IMR-90 (cell line): ENCODE results near the gene CLIC5. TPM values are rescaled to one million over a fixed set of nuclear protein-coding genes. Genes with fewer than 3 reads are reported as not detected.

Source experiments
- ATAC-seq: fragments of 200-7000 bp; cut with Tn5 transposase; 2 replicates; pipeline ENCODE4 v1.9.1; 2020; ENCODE audit warnings: low read depth, mild to moderate bottlenecking, moderate library complexity
- BruUV-seq: library from RNA; stranded (reverse); fragments of 400-500 nt; replicated peaks from 2 replicates; lab custom pipeline; 2021; lab: Mats Ljungman, UMichigan
- CTCF ChIA-PET: fragments of 300-600 bp; formaldehyde crosslinking; extraction: SDS; loops from one replicate; lab custom pipeline; 2021; ENCODE audit warnings: antibody characterized with exemption; lab: Yijun Ruan, JAX
- POLR2A ChIA-PET: fragments of 300-600 bp; sonication (Branson Sonifier 250); formaldehyde crosslinking; loops from one replicate; lab custom pipeline; 2022; ENCODE audit warnings: antibody characterized with exemption; ENCODE audit not compliant: unreplicated experiment; lab: Charles Lee
- DNase-seq: peaks from one replicate; pipeline ENCODE4 v3.0.0; 2013
- H2AFZ ChIP-seq: replicated peaks from 2 replicates; pipeline ENCODE3; 2013; ENCODE audit warnings: low read length, mild to moderate bottlenecking; ENCODE audit not compliant: poor library complexity
- H2AK5ac ChIP-seq: 2 replicates; pipeline ENCODE4 v1.6.1; 2013; ENCODE audit warnings: low read depth, low read length, inconsistent platforms
- H2AK9ac ChIP-seq: replicated peaks from 2 replicates; pipeline ENCODE3; 2013; ENCODE audit warnings: mild to moderate bottlenecking, low read depth, low read length, moderate library complexity; ENCODE audit not compliant: poor library complexity
- H2BK120ac ChIP-seq: 2 replicates; pipeline ENCODE4 v1.6.1; 2013; ENCODE audit warnings: low read depth, low read length, inconsistent platforms
- H2BK15ac ChIP-seq: 3 replicates; pipeline ENCODE4 v1.6.1; 2013; ENCODE audit warnings: low read depth, low read length, inconsistent platforms
- H2BK20ac ChIP-seq: 2 replicates; pipeline ENCODE4 v1.6.1; 2013; ENCODE audit warnings: low read depth, mild to moderate bottlenecking, inconsistent platforms, low read length, moderate library complexity
- H2BK5ac ChIP-seq: 2 replicates; pipeline ENCODE4 v1.6.1; 2013; ENCODE audit warnings: mild to moderate bottlenecking, low read depth, low read length, inconsistent platforms; ENCODE audit not compliant: poor library complexity, severe bottlenecking
- H3K14ac ChIP-seq: replicated peaks from 2 replicates; pipeline ENCODE4 v1.6.1; 2013; ENCODE audit warnings: low read depth, low read length, inconsistent platforms
- H3K18ac ChIP-seq: 2 replicates; pipeline ENCODE4 v1.6.1; 2013; ENCODE audit warnings: low read depth, low read length, control low read depth
- H3K23ac ChIP-seq: 2 replicates; pipeline ENCODE4 v1.6.1; 2013; ENCODE audit warnings: low read depth, low read length, inconsistent platforms
- H3K27ac ChIP-seq: 2 replicates; pipeline ENCODE4 v1.5.1; 2013; ENCODE audit warnings: mild to moderate bottlenecking, control low read depth, low read length; ENCODE audit not compliant: insufficient read depth
- H3K27me3 ChIP-seq: 2 replicates; pipeline ENCODE4 v1.6.1; 2013; ENCODE audit warnings: low read length; ENCODE audit not compliant: control insufficient read depth, insufficient read depth
- H3K36me3 ChIP-seq: 2 replicates; pipeline ENCODE4 v1.6.1; 2013; ENCODE audit warnings: low read length, mixed read lengths; ENCODE audit not compliant: control insufficient read depth, insufficient read depth
- H3K4ac ChIP-seq: 2 replicates; pipeline ENCODE4 v1.6.1; 2013; ENCODE audit warnings: low read depth, low read length, inconsistent platforms
- H3K4me1 ChIP-seq: 2 replicates; pipeline ENCODE4 v1.6.1; 2013; ENCODE audit warnings: low read length, mixed read lengths; ENCODE audit not compliant: control insufficient read depth, insufficient read depth
- H3K4me2 ChIP-seq: 2 replicates; pipeline ENCODE4 v1.6.1; 2013; ENCODE audit warnings: low read depth, mild to moderate bottlenecking, control low read depth, low read length, moderate library complexity
- H3K4me3 ChIP-seq: 2 replicates; pipeline ENCODE4 v1.5.1; 2013; ENCODE audit warnings: low read depth, mild to moderate bottlenecking, control low read depth, low read length, moderate library complexity; ENCODE audit not compliant: insufficient read depth
- H3K56ac ChIP-seq: 2 replicates; pipeline ENCODE4 v1.6.1; 2013; ENCODE audit warnings: low read length, inconsistent platforms; ENCODE audit not compliant: insufficient read depth; ENCODE audit errors: extremely low read depth
- H3K79me1 ChIP-seq, 2 experiments: 2 replicates each; pipeline ENCODE4 v1.6.1; 2013; ENCODE audit warnings: low read length in 2 of 2, inconsistent platforms in 1 of 2, low read depth in 1 of 2
- H3K9ac ChIP-seq: 2 replicates; pipeline ENCODE4 v1.6.1; 2013; ENCODE audit warnings: low read depth, low read length, control low read depth
- H3K9me1 ChIP-seq: 2 replicates; pipeline ENCODE4 v1.6.1; 2013; ENCODE audit warnings: low read length, inconsistent platforms; ENCODE audit not compliant: insufficient read depth
- H3K9me3 ChIP-seq: 2 replicates; pipeline ENCODE4 v1.6.1; 2013; ENCODE audit warnings: low read length; ENCODE audit not compliant: control insufficient read depth, insufficient read depth
- H4K20me1 ChIP-seq: 2 replicates; pipeline ENCODE4 v1.6.1; 2013; ENCODE audit warnings: low read length, inconsistent platforms; ENCODE audit not compliant: insufficient read depth
- H4K5ac ChIP-seq: 2 replicates; pipeline ENCODE4 v1.6.1; 2013; ENCODE audit warnings: mild to moderate bottlenecking, low read depth, low read length, control low read depth
- H4K8ac ChIP-seq, 2 experiments: 2 replicates each; pipeline ENCODE4 v1.6.1; 2013; ENCODE audit warnings: low read depth in 2 of 2, low read length in 2 of 2, control low read depth in 1 of 2, inconsistent platforms in 1 of 2
- H4K91ac ChIP-seq: 2 replicates; pipeline ENCODE4 v1.6.1; 2013; ENCODE audit warnings: low read depth, low read length, inconsistent platforms; ENCODE audit not compliant: insufficient read depth
- BHLHE40 ChIP-seq: fragments of 150-350 bp; IDR thresholded peaks from 2 replicates; pipeline ENCODE4 v1.6.1; 2016; ENCODE audit warnings: mild to moderate bottlenecking, low read depth, low read length
- CEBPB ChIP-seq: IDR thresholded peaks from 2 replicates; pipeline ENCODE4 v1.6.1; 2012; ENCODE audit warnings: low read depth, low read length, improper control_type of control experiment
- CHD1 ChIP-seq: IDR thresholded peaks from 2 replicates; pipeline ENCODE4 v1.6.1; 2012; ENCODE audit warnings: low read depth, low read length, improper control_type of control experiment
- CTCF ChIP-seq: conservative IDR thresholded peaks from 2 replicates; pipeline ENCODE4 v1.5.1; 2012; ENCODE audit warnings: mild to moderate bottlenecking, low read depth, low read length, improper control_type of control experiment
- FOS ChIP-seq: fragments of 150-350 bp; IDR thresholded peaks from 2 replicates; pipeline ENCODE4 v1.6.1; 2016; ENCODE audit warnings: low read depth, low read length
- MAZ ChIP-seq: IDR thresholded peaks from 2 replicates; pipeline ENCODE4 v1.6.1; 2012; ENCODE audit warnings: low read depth, mild to moderate bottlenecking, low read length, improper control_type of control experiment, moderate library complexity, borderline replicate concordance
- RFX5 ChIP-seq: IDR thresholded peaks from 2 replicates; pipeline ENCODE4 v1.8.0; 2012; ENCODE audit warnings: low read depth, mild to moderate bottlenecking, low read length, moderate library complexity
- WGBS, 2 experiments: methylation state at CpG; one replicate each; pipeline versions ENCODE4 v1.1.5 to v1.1.7; 2013; ENCODE audit warnings: missing lambda C conversion rate in 2 of 2; ENCODE audit not compliant: insufficient read length in 1 of 2; ENCODE audit errors: extremely low coverage in 2 of 2; 5-methylcytosine and 5-hydroxymethylcytosine counted together
- dilution Hi-C: fragments of 300-500 bp; cut with HindIII; formaldehyde crosslinking; loops from one replicate; pipeline ENCODE4 v1.14.3; 2018; ENCODE audit warnings: low sequenced_read_pairs; ENCODE audit not compliant: unreplicated experiment
- in situ Hi-C: fragments of 300-500 bp; cut with MboI; formaldehyde crosslinking; loops from 3 replicates; pipeline ENCODE4 v1.14.3; 2019; ENCODE audit warnings: low sequenced_read_pairs, inconsistent platforms, mixed read lengths
- intact Hi-C: fragments of 100-400 bp; cut with micrococcal nuclease; formaldehyde crosslinking; loops from 2 replicates; pipeline ENCODE4 v1.10.0; 2022
- polyA plus RNA-seq, 3 experiments: library from polyadenylated mRNA; depleted of rRNA; stranded (reverse); fragments of >200 nt; gene quantifications; 2 replicates each; pipeline ENCODE4 v1.2.3, GENCODE V29; 2012; ENCODE audit warnings: low replicate concordance in 1 of 3
- total RNA-seq: library from RNA; depleted of rRNA; stranded (reverse); fragments of >200 nt; gene quantifications from 2 replicates; pipeline ENCODE4 v1.2.3, GENCODE V29; 2012

CLIC5 gene
- total and polyA plus RNA-seq, 2 of the 4 experiments (the other 2 are of a cell fraction), result not detected

- no peaks in the 10 kb centered on the region for H3K27me3 ChIP-seq
Observed at GRCh38 chr6:45991189-45991588, 24.5 kb downstream of the CLIC5 start.

More at GRCh38 chr6:45991189-45991588, 24.5 kb downstream of the CLIC5 start:
- dilution Hi-C loops, result no loop called here
- in situ Hi-C loops, result no loop called here
- H2AK9ac ChIP-seq, result no peak overlapping the region
- no CpG with 5 or more reads among the region's 1 CpG for WGBS, 2 experiments
- H3K4me3 ChIP-seq, result no peak overlapping the region
- no peak overlapping the region for H2BK15ac ChIP-seq
- H3K4me1 ChIP-seq, result no peaks in the 10 kb centered on the region
- intact Hi-C loops, result no loop called here
- ChIA-PET POLR2A (no interaction called here), CTCF (no interaction called here)
- H3K9ac ChIP-seq, result no peak overlapping the region
- no peak overlapping the region for H4K5ac ChIP-seq
- no peak for DNase-seq
- no peak overlapping the region for H3K4ac ChIP-seq
- TF ChIP-seq RFX5 (no peak), CTCF (no peak), FOS (no peak), CEBPB (no peak), BHLHE40 (no peak), MAZ (no peak), CHD1 (no peak)
- H3K9me1 ChIP-seq, result no peaks in the 10 kb centered on the region
- no peak overlapping the region for H3K18ac ChIP-seq
- H2BK120ac ChIP-seq, result no peak overlapping the region
- H2BK5ac ChIP-seq, result no peak overlapping the region
- no peak for ATAC-seq
- no peak overlapping the region for H4K91ac ChIP-seq
- no peak overlapping the region for H2AFZ ChIP-seq
- no TSS peak for BruUV-seq
- H3K56ac ChIP-seq, result no peak overlapping the region
- H3K9me3 ChIP-seq, result no peaks in the 10 kb centered on the region
- H2AK5ac ChIP-seq, result no peak overlapping the region
- no peak overlapping the region for H3K4me2 ChIP-seq
- H3K27ac ChIP-seq, result no peak overlapping the region
- H3K79me1 ChIP-seq, result no peaks in the 10 kb centered on the region
- no peaks in the 10 kb centered on the region for H4K20me1 ChIP-seq
- no peak overlapping the region for H3K23ac ChIP-seq
- no peak overlapping the region for H4K8ac ChIP-seq
- no peak overlapping the region for H2BK20ac ChIP-seq
- no peaks in the 10 kb centered on the region for H3K36me3 ChIP-seq
- H3K14ac ChIP-seq, result no peak overlapping the region
